Left ventricle myocardium superior (tissue), 1 donor: ENCODE results near the gene BECN2. TPM values are rescaled to one million over a fixed set of nuclear protein-coding genes. Genes with fewer than 3 reads are reported as not detected.
"Not testable (repeated sequence)": the region's sequence is repeated elsewhere in the genome, so short reads cannot be mapped to it uniquely, and the experiment has no call there.

Experiments used
- ATAC-seq: fragments of 200-7000 bp; cut with Tn5 transposase; one replicate; pipeline ENCODE4 v1.9.1; 2020; ENCODE audit warnings: mild to moderate bottlenecking, moderate library complexity
- DNase-seq: peaks from one replicate; pipeline ENCODE4 v3.0.0-alpha.2; 2020
- intact Hi-C: fragments of 100-400 bp; cut with micrococcal nuclease; formaldehyde crosslinking; loops from one replicate; pipeline ENCODE4 v1.11.0; 2022
- total RNA-seq: library from RNA; stranded (reverse); fragmentation: NEBNext Ultra II Directional; extraction: Animal tissue kit (Norgen Biotek cat#: 25700); gene quantifications from one replicate; pipeline ENCODE4 v1.2.1, GENCODE V29; 2021
- donor health status: DM: no; HTN: yes; CAD: no; lungs with severe emphysema.

BECN2 gene
- total RNA-seq, 1 donor from 2014 or later = not detected

DNA sequence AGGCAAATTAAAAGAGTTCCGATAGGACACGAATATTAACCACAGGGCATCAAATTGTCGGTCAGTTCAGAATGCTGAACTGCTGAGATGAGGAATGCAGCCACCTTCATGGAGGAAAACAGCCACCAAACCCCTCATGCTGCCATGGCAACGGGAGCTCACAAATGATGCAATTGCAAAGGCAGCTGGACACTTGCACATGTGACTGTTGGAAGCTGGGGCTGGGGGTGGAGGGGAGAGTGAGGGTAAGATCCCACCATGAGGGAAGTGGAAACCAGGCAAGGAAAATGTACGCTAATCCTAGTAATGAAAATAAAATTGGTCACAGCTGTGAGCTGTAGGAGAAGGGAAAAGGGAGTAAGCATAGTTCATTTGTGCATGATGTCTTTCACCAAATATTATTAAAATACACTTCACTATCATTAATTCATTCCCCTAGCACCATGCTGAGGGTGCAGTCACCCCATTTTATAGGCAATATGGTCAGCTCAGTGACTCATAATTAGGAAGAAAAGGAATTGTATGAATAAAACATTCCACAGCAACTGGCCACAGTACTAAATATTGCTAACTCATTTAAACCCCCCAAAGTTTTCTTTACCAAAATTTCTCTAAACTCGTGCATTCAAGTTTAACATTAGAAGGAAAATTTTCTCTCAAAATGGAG is 15.3 kb downstream of the BECN2 start:
- ATAC-seq (no peak), DNase-seq (no peak)
- intact Hi-C loops = no loop called here

DNA sequence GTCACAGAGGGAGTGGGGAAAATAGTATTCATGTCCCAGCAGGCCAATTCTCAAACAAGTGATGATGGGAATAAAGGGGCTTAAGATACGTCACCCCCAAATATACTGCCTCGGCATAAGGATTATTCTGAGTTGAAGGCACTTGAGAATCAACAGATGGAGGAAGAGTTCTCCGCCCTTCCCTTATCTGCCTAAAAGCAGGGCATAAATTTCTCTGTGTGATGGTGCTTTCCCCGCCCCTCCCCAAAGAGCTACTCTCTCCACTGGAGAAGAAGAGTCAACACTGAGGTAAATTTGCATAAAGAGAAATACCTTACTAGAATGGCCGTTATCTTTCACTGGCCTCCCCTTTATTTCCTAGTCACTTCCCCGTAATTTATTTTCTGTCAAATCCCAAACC is 18.7 kb downstream of the BECN2 start:
- intact Hi-C loops = no loop called here
- ATAC-seq = no peak
- DNase-seq = no peak

DNA sequence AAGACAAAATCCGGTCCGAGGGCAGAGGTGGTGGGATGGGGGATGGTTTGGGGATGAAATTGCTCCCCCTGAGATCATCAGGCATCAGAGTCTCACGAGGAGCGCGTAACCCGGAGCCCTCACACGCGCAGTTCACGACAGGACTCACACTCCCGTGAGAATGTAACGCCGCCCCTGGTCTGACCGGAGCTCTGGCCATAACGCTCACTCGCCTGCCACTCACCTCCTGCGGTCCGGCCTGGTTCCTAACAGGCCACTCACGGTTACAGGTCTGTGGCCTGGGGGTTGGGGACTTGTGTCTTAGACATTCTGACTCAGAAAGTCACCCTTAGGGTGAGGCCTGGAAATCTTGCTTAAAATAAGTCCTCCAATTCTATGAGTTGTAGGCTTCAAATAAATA is 21.5 kb downstream of the BECN2 start:
- intact Hi-C loops = no loop called here
- DNase-seq (no peak), ATAC-seq (no peak)

DNA sequence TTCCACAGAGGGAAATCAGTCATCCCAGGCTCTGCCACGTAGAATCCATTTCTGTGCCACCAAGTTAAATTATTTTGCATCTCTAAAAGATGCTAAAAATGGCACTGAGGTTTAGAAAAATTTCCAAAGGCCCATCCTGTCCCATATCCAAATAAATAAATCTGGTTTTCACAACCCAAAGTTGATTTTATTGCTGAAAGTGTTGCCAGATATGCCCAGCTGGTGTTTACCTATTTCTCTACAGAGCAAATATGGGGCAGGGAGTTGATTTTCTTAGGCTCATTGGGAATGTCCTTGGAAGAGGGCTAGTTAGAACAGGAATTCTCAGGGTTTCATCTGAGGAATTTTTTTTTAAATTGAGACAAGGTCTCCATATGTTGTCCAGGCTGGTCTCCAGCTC is 22.4 kb downstream of the BECN2 start:
- intact Hi-C loops = no loop called here
- ATAC-seq (no peak), DNase-seq (no peak)

DNA sequence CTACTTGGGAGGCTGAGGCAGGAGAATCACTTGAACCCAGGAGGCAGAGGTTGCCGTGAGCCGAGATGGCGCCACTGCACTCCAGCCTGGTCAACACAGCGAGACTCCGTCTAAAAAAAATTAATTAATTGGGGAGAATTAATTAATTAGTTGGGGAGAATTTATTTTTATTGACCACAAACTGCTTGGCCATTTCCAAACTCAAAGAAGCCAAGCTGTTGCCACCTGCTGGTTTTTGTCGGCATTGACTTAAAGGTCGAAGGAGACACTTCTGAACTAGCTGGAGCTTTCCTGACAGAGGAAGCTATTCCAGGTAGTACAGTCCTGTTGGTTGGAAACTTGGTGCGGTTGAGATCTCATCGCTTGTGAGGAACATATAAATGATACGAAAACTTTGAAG is 28.2 kb downstream of the BECN2 start:
- intact Hi-C loops = no loop called here
- DNase-seq = no peak
- no peak for ATAC-seq

DNA sequence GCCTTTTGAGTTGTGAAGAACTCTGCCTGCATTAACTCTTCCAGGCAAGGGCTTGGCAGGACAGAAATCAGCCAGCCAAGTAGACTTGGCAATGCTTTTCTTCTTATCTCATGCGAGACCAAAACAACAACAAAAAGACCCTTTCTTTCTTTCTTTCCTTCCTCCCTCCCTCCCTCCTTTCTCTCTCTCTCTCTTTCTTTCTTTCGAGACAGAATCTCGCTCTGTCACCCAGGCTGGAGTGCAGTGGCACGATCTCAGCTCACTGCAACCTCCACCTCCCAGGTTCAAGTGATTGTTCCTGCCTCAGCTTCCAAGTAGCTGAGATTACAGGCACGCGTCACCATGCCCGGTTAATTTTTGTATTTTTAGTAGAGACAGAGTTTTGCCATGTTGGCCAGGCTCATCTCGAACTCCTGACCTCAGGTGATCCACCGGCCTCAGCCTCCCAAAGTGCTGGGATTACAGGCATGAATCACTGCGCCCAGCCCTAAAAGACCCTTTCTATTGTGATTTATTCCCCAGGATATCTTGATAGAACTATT is 30.9 kb downstream of the BECN2 start:
- DNase-seq, intact Hi-C loops, ATAC-seq: not testable (repeated sequence)

DNA sequence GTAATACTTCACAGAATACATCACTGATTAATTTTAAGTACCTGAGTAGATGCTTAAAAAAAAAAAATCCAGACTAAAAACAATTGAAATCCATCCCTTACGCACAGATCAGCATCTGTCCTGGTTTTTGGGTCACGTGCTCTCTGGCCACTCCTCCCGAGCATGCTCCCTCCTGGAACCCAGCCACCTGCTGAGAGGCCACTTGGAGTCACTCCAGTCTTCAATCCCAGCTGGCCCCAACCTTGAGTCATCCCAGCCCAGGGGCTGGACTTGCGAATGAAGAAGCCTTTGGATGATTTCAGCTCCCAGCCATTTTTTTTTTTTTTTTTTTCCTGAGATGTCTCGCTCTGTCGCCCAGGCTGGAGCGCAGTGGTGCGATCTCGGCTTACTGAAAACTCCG is 32.5 kb downstream of the BECN2 start:
- ATAC-seq (peak; percentile 96), DNase-seq (peak; percentile 77)
- intact Hi-C loops = no loop called here

DNA sequence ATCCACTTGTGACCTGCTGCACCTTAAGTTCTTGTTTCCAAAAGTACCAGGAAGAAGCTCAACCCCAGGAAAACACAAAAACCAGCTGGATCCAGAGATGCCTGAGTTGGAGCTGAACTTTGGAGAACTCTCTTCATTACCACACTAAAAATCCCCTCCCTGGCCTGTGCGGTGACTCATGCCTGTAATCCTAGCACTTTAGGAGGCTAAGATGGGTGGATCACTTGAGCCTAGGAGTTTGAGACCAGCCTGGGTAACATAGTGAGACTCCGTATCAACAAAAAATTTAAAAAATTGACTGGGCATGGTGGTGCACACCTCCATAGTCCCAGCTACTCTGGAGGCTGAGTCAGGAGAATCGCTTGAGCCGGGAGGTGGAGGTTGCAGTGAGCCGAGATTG is 35.2 kb downstream of the BECN2 start:
- ATAC-seq (no peak), DNase-seq (no peak)
- intact Hi-C loops = no loop called here

DNA sequence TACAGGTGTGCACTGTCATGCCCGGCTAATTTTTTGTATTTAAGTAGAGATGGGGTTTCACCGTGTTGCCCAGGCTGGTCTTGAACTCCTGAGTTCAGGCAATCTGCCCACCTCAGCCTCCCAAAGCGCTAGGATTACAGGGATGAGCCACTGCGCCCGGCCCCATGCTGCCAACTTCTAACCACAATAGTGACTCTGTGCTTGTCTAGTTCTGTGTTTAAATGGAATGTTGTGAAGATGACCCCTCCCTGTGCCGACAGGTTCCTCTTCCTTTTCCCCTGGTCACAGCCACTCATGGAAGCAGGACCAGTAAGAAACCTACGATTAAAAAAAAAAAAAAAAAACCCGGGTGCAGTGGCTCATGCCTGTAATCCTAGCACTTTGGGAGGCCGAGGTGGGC is 36.6 kb downstream of the BECN2 start:
- ATAC-seq (no peak), DNase-seq (no peak)
- intact Hi-C loops = no loop called here

DNA sequence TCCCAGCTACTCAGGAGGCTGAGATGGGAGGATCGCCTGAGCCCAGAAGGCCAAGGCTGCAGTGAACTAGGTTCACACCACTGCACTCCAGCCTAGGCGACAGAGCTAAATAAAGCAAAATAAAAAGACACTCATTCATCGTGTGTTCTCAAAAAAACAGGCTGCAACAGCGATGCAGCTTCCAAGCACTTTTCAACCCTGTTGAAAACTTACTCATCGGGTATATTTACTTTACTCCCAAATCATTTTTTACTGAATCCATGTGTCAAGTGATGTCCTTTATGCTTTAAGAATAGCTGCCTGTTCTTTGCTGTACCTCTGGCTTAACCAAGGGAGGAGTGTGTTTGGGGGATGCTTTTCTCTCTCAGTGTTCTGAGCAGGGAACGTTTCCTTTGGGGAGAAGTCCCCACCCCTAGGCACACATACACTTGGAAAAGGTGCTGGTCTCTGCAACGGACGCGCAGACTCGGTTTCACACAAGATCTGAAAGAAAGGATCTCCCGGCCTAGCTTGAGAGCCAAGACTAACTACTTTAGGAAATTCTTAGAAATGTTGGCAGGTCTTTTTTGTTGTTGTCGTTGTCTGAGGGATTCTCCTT is 39.9 kb downstream of the BECN2 start:
- intact Hi-C loops = no loop called here
- DNase-seq (no peak), ATAC-seq (no peak)

DNA sequence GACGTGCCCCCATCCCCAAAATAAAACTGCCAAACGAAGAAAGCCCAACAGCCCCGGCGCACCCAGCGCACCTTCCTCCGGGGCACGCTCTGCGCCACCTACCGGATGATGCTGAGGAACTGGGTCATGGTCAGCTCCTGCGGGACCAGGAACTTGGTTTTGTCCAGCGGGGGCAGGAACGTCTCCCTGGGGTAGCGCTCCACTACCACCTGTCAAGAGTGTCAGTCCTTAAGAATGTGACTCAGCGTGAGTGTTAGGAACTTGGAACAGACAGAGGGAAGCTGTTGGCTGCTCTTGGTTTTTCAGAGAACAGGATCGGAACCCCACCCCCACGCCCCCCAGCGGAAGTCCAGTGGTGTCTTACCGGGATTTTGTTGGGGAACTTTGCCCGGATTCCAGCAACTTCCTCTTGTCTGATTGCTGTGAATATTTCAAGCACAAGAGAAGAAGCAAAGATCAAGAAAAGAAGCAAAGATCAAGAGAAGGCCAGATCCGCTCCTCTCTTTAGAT is 40.9 kb downstream of the BECN2 start:
- DNase-seq = peak; percentile 77
- intact Hi-C loops = no loop called here
- peak; percentile 89 for ATAC-seq

DNA sequence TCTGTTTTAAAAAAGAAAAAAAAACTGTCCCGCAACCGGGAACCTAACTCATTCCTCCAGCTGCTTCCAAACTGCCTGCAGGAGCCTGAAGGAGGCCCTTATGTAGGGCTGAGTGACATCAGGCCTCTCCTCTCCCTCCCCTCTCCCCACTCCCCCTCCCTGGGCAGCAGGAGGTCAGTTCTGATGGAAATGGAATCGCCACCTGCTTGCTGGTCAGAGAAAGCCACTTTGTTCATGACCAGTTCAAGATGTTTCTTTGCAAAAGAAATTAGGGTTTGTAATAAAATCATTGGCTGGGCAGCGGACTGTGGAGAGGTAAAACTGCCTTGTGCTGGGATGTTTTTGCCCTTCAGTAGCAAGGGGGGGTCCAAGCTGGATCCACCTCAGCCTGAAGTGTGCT is 41.5 kb downstream of the BECN2 start, which contains the start of gene MAP1LC3C:
TSS of gene MAP1LC3C (minus strand) at position 73 of the 400 bp plus-strand sequence. CDS start 90 bp downstream, outside the sequence.
- DNase-seq (no peak), ATAC-seq (peak; percentile 49)
- intact Hi-C loops = no loop called here

DNA sequence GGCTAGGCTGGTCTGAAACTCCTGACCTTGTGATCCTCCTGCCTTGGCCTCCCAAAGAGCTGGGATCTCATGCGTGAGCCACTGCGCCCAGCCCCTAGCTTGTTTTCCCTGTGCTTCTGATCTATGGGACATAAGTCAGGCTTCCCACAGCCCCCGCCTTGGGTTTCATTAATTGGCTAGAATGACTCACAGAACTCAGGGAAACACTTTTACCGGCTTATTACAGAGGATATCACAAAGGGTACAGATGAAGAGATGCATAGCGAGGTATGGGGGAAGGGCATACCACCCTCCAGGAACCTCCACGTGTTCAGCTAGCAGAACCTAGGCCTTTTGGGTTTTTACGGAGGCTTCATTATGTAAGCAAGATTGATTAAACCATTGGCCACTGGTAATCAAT is 42.9 kb downstream of the BECN2 start:
- DNase-seq (no peak), ATAC-seq (no peak)
- intact Hi-C loops = no loop called here

DNA sequence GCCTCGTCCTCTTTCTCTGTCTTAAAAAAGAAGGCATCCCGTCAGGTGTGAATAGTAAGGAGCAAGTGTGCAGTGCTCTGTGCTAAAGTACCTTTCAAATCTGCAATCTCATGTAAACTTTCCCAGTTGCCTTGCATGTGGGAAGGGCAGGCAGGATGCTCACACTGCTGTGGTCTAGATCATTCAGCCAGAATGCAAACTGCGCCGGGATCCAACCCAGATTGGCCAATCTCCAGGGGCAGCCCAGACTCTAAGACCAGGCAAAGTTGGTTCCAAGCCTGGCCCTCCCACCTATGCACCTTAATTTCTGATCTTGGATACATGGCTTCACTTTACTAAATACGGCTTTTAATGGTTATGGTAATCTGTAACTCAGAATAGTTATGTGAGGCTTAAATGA is 44.5 kb downstream of the BECN2 start:
- intact Hi-C loops = no loop called here
- ATAC-seq (no peak), DNase-seq (no peak)

DNA sequence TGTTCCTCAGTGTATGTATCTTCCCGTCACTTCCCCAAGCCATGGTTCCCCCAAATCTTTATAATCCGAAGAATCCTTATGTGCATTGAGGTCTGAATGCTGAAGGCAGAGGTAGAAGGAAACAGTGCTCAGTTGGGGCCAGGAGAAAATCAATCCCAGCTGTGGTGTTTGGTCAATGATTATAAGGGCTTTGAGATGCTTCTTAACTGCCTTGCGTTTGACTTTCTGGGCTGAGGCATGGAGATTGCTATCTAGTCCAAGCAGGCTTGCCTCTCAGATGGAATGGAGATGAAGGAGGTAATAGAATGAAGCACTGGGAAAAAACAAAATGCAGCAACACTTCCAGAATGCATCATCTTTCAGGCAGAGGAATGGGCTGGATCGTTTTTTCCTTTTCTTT is 44.9 kb downstream of the BECN2 start:
- ATAC-seq (no peak), DNase-seq (no peak)
- intact Hi-C loops = no loop called here

DNA sequence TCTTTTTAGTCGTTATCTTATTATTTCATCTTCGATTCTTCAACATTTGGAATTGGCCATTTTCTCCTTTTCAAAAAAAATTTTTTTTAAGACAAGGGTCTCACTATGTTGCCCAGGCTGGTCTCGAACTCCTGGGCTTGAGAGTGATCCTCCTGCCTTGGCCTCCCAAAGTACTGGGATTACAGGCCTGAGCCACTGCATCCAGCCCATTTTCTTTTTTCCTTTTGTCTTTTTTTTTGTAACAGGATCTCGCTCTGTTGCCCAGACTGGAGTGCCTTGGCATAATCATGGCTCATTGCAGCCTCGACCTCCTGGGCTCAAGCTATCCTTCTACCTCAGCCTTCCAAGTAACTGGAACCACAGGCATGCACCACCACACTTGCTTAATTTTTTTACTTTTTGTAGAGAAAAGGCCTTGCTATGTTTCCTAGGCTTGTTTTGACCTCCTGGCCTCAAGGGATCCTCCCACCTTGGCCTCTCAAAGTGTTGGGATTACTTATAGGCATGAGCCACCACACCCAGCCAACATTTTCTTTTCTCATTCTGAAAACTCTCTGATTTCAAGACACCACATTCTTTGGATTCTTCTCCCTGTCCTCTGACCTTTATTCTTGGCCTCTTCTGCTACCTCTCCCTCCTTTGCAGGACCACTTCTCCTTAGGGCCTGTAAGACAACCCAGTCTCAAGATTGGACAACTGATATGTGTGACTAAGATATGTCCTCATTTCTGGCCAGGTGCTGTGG is 47.4 kb downstream of the BECN2 start:
- ATAC-seq = no peak
- no peak for DNase-seq
- intact Hi-C loops = no loop called here

DNA sequence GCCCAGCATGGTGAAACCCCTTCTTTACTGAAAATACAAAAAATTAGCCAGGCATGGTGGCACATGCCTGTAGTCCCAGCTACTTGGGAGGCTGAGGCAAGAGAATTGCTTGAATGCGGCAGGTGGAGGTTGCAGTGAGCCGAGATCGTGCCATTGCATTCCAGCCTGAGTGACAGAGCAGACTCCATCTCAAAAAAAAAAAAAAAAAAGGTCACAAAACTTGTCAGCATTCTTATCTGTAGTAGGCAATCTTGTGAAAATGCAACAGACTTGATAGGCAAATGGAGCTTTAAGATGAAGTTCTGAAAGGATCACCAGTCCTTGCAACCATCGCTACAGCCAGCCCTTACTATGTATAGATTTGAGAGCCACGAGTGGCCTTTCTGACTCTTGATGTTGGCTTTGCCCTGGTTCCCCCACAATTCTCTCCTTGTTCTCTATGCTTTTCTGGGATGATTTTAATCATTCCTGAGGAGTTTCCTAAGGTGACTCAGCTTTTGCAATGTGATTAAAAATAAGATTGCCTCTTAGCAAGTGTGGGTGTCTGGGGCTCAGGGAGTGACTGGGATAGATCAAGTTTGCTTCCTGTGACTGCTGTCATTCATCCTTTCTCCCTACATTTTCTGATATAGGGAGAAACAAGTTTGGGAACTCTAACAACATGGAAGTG is 48.4 kb downstream of the BECN2 start:
- intact Hi-C loops = no loop called here
- ATAC-seq (no peak), DNase-seq (no peak)

DNA sequence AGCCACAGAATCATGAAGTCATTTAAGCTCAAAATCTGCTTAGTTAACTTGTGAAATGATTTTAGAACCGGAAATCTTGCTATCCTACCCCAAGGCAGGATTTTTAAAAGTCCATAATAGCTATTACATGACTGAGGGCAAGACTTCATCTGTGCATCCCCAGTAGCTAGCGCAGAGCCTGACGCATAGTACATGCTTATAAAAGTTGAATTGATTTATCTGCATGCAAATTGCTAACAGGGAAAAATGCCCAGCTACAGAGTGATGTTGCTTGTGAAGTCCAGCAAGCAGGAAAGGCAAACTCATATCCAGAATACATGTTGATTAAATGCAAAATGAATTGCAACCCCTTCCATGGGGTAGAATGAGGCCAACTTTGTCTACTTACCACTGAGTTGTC is 49.4 kb downstream of the BECN2 start:
- ATAC-seq (no peak), DNase-seq (no peak)
- intact Hi-C loops = no loop called here
